Kidney glomerular epithelial cell (primary cell): Measurements from ENCODE around the gene DDHD1.
"Not testable (repeated sequence)": the region's sequence is repeated elsewhere in the genome, so short reads cannot be mapped to it uniquely, and the experiment has no call there.

Source experiments
- DNase-seq: peaks from one replicate; lab custom pipeline; 2025; lab: John Stamatoyannopoulos, UW

Gene DDHD1

GRCh38 chr14:53108292-53109104 lies 44.6 kb downstream of the DDHD1 start:
- DNase-seq = no peak

- DNase-seq = no peak
Observed at GRCh38 chr14:53106768-53107167, 46.4 kb downstream of the DDHD1 start.

- no peak for DNase-seq
Observed at GRCh38 chr14:53103636-53104340, 49.3 kb downstream of the DDHD1 start.

- DNase-seq = no peak
Observed at GRCh38 chr14:53093206-53093605, 59.9 kb downstream of the DDHD1 start.

GRCh38 chr14:53090853-53091252 lies 62.3 kb downstream of the DDHD1 start:
- no peak for DNase-seq

- DNase-seq = not testable (repeated sequence)
Observed at GRCh38 chr14:53084954-53085353, 68.2 kb downstream of the DDHD1 start.

GRCh38 chr14:53064475-53064874 lies 88.6 kb downstream of the DDHD1 start:
- DNase-seq = peak; percentile 20

- peak; percentile 0 for DNase-seq
Observed at GRCh38 chr14:53062856-53063255, 90.3 kb downstream of the DDHD1 start.

- DNase-seq = no peak
Observed at GRCh38 chr14:53060046-53060445, 93.1 kb downstream of the DDHD1 start.

- DNase-seq = peak; percentile 35
Observed at GRCh38 chr14:53055003-53055402, 98.1 kb downstream of the DDHD1 start.

GRCh38 chr14:53054457-53054856 lies 98.7 kb downstream of the DDHD1 start:
- no peak for DNase-seq

GRCh38 chr14:53048631-53049030 lies 104.5 kb downstream of the DDHD1 start:
- DNase-seq = no peak

GRCh38 chr14:53047307-53048069 lies 105.6 kb downstream of the DDHD1 start:
- DNase-seq = no peak

GRCh38 chr14:53044486-53044885 lies 108.6 kb downstream of the DDHD1 start:
- DNase-seq = peak; percentile 50

- DNase-seq = no peak
Observed at GRCh38 chr14:53043027-53043581, 110.0 kb downstream of the DDHD1 start.

- DNase-seq = no peak
Observed at GRCh38 chr14:53042480-53042879, 110.6 kb downstream of the DDHD1 start.

- no peak for DNase-seq
Observed at GRCh38 chr14:53041067-53041466, 112.1 kb downstream of the DDHD1 start.

- no peak for DNase-seq
Observed at GRCh38 chr14:53038629-53039028, 114.5 kb downstream of the DDHD1 start.

- DNase-seq = no peak
Observed at GRCh38 chr14:53037016-53037415, 116.1 kb downstream of the DDHD1 start.

GRCh38 chr14:53035336-53036210 lies 117.5 kb downstream of the DDHD1 start:
- DNase-seq = no peak

GRCh38 chr14:53034688-53035230 lies 118.4 kb downstream of the DDHD1 start:
- no peak for DNase-seq
